Ascending aorta (tissue), 2 donors: Measurements from ENCODE around the gene KCNQ5. TPM values are rescaled to one million over a fixed set of nuclear protein-coding genes. Genes with fewer than 3 reads are reported as not detected.

Experiments used
- DNase-seq, 2 donors: peaks; one replicate each; pipeline ENCODE4 v3.0.0-alpha.2; 2019; ENCODE audit warnings: low spot score in 2 of 2
- H3K27ac ChIP-seq, 2 donors: fragments of 200-600 bp; sonication (generic); one replicate each; pipeline ENCODE4 v1.5.1; 2016 to 2017; ENCODE audit warnings: mild to moderate bottlenecking in 1 of 2
- H3K27me3 ChIP-seq: fragments of 200-600 bp; sonication (generic); one replicate; pipeline ENCODE4 v1.5.1; 2017
- H3K36me3 ChIP-seq, 2 donors: fragments of 200-600 bp; sonication (generic); one replicate each; pipeline ENCODE4 v1.5.1; 2016
- H3K4me1 ChIP-seq, 2 donors: fragments of 200-600 bp; sonication (generic); one replicate each; pipeline ENCODE4 v1.5.1; 2016 to 2017; ENCODE audit warnings: mild to moderate bottlenecking in 1 of 2
- H3K4me3 ChIP-seq, 2 donors: fragments of 200-600 bp; sonication (generic); one replicate each; pipeline ENCODE4 v1.5.1; 2016 to 2017; ENCODE audit warnings: mild to moderate bottlenecking in 1 of 2
- H3K9me3 ChIP-seq, 2 donors: fragments of 200-600 bp; sonication (generic); one replicate each; pipeline ENCODE4 v1.5.1; 2016
- CTCF ChIP-seq, 3 experiments: fragments of 200-600 bp in 2 of 3; fragments of 450-650 bp in 1 of 3; sonication (generic) in 2 of 3; IDR thresholded peaks; one replicate each; pipeline ENCODE4 v1.5.1; 2016 to 2019; ENCODE audit warnings: antibody characterized with exemption in 3 of 3, mild to moderate bottlenecking in 1 of 3, moderate library complexity in 1 of 3
- intact Hi-C: fragments of 100-400 bp; cut with DNase I; formaldehyde crosslinking; loops from one replicate; pipeline ENCODE4 v1.15.1; 2023
- total RNA-seq: library from RNA; depleted of rRNA; stranded (reverse); fragments of >200 nt; gene quantifications from one replicate; pipeline ENCODE4 v1.1.0, GENCODE V29; 2016

Gene KCNQ5
- total RNA-seq, 1 donor from 2014 or later: 4.5 TPM

- no peaks in the 10 kb centered on the region for H3K36me3 ChIP-seq
- no peaks in the 10 kb centered on the region for H3K9me3 ChIP-seq
- H3K27ac ChIP-seq: no peak overlapping the region
- intact Hi-C loops: no loop called here
- no peak for DNase-seq
- H3K4me3 ChIP-seq: no peak overlapping the region
- no peaks in the 10 kb centered on the region for H3K27me3 ChIP-seq
- TF ChIP-seq CTCF (IDR thresholded peaks at IDR 0.05): no peak
- no peaks in the 10 kb centered on the region for H3K4me1 ChIP-seq
Measured at GRCh38 chr6:72930556-72931132, 308.8 kb downstream of the KCNQ5 start.

GRCh38 chr6:72931325-72931887 is 309.5 kb downstream of the KCNQ5 start:
- Histone ChIP-seq H3K27ac (no peak overlapping the region), H3K27me3 (no peaks in the 10 kb centered on the region), H3K9me3 (no peaks in the 10 kb centered on the region), H3K4me3 (no peak overlapping the region), H3K36me3 (no peaks in the 10 kb centered on the region), H3K4me1 (no peaks in the 10 kb centered on the region)
- TF ChIP-seq CTCF (IDR thresholded peaks at IDR 0.05): no peak
- intact Hi-C loops: no loop called here
- no peak for DNase-seq

DNA sequence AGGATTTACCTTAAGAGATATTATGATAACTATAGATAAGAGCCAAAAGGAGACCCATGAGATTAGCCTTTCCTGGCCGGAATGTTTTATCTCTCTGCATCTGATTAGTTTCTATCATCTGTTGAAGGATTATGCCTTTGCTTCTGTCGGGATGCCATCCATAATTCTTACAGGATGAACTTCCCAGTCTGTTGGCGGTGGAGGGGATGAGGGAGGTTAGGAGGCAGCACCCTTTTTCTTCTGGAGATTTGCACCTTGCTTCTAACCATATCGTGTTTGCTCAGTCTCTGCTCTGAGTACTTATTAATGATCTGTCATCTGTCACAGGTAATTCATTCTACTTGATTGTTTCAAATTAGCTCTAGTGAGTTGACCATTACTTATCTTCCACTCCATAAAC is 311.4 kb downstream of the KCNQ5 start:
- Histone ChIP-seq H3K4me3 (no peak overlapping the region), H3K27me3 (no peaks in the 10 kb centered on the region), H3K9me3 (no peaks in the 10 kb centered on the region), H3K27ac (no peak overlapping the region), H3K36me3 (no peaks in the 10 kb centered on the region), H3K4me1 (no peaks in the 10 kb centered on the region)
- DNase-seq: no peak
- TF ChIP-seq CTCF (IDR thresholded peaks at IDR 0.05): no peak
- intact Hi-C loops: no loop called here

- H3K27me3 ChIP-seq: no peaks in the 10 kb centered on the region
- DNase-seq: no peak
- H3K4me1 ChIP-seq: no peaks in the 10 kb centered on the region
- intact Hi-C loops: no loop called here
- TF ChIP-seq CTCF (IDR thresholded peaks at IDR 0.05): no peak
- H3K9me3 ChIP-seq: no peaks in the 10 kb centered on the region
- H3K36me3 ChIP-seq: no peaks in the 10 kb centered on the region
- no peak overlapping the region for H3K27ac ChIP-seq
- no peak overlapping the region for H3K4me3 ChIP-seq
Measured at GRCh38 chr6:72936766-72937559, 315.1 kb downstream of the KCNQ5 start.

GRCh38 chr6:72938104-72938503 is 316.2 kb downstream of the KCNQ5 start:
- Histone ChIP-seq H3K9me3 (no peaks in the 10 kb centered on the region), H3K27me3 (no peaks in the 10 kb centered on the region), H3K4me1 (no peaks in the 10 kb centered on the region), H3K27ac (no peak overlapping the region), H3K36me3 (no peaks in the 10 kb centered on the region), H3K4me3 (no peak overlapping the region)
- no peak for TF ChIP-seq CTCF (IDR thresholded peaks at IDR 0.05)
- intact Hi-C loops: no loop called here
- no peak for DNase-seq
